RWPE2 (cell line): ENCODE measurements around the gene CKAP5.

Source experiments
- ATAC-seq: fragments of 200-7000 bp; cut with Tn5 transposase; 3 replicates; pipeline ENCODE4 v1.9.1; 2021; ENCODE audit warnings: low read depth
- DNase-seq: peaks from one replicate; pipeline ENCODE4 v3.0.0-alpha.2; 2020; ENCODE audit warnings: low spot score
- H3K27ac ChIP-seq: fragments of 450-650 bp; 2 replicates; pipeline ENCODE4 v1.5.1; 2017; ENCODE audit warnings: mild to moderate bottlenecking; ENCODE audit not compliant: poor library complexity, severe bottlenecking
- H3K27me3 ChIP-seq: fragments of 250-450 bp; sonication (Bioruptor Pico); 2 replicates; pipeline ENCODE4 v1.5.1; 2021; ENCODE audit warnings: mild to moderate bottlenecking, moderate library complexity; ENCODE audit not compliant: insufficient read depth, poor library complexity, severe bottlenecking
- H3K36me3 ChIP-seq: fragments of 250-450 bp; sonication (Bioruptor Pico); 2 replicates; pipeline ENCODE4 v1.5.1; 2020; ENCODE audit warnings: low read depth, mild to moderate bottlenecking, moderate library complexity
- H3K4me1 ChIP-seq: fragments of 250-450 bp; sonication (Bioruptor Pico); 2 replicates; pipeline ENCODE4 v1.5.1; 2021; ENCODE audit warnings: mild to moderate bottlenecking, moderate library complexity; ENCODE audit not compliant: insufficient read depth, poor library complexity, severe bottlenecking
- H3K4me3 ChIP-seq: fragments of 250-450 bp; sonication (Bioruptor Pico); 2 replicates; pipeline ENCODE4 v1.5.1; 2021; ENCODE audit warnings: mild to moderate bottlenecking, moderate library complexity; ENCODE audit not compliant: severe bottlenecking
- H3K9me3 ChIP-seq: fragments of 250-450 bp; sonication (Bioruptor Pico); 2 replicates; pipeline ENCODE4 v1.5.1; 2021; ENCODE audit warnings: mild to moderate bottlenecking, moderate library complexity; ENCODE audit not compliant: severe bottlenecking
- TF ChIP-seq, protein P1 (sequence below): fragments of 450-650 bp; IDR thresholded peaks from one replicate; pipeline ENCODE4 v1.5.1; 2017; ENCODE audit warnings: mild to moderate bottlenecking, moderate library complexity; ENCODE audit not compliant: poor library complexity, severe bottlenecking

The CKAP5 gene

DNA sequence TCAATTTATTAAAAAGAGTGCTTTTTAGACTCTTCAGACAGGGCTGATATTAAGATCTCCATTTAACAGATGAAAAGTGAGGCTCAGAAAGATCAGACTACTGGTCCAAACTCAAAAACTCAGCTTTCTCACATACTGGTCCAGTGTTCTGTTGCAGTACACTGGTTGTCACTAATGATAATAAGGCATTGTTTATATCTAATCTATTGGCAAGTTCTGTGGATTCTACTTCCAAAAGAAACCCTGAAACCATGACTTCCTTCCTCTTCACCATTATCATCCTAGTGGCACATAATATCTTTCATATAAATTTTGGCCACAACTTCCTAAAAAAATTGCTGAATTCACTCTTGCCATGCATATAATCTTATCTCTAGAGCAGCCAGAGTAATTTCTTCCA, 90.1 kb downstream of the CKAP5 start:
- no peaks in the 10 kb centered on the region for H3K4me1 ChIP-seq
- H3K36me3 ChIP-seq = peaks cover 94% of the 10 kb centered on the region
- no peaks in the 10 kb centered on the region for H3K27me3 ChIP-seq
- H3K27ac ChIP-seq = no peak overlapping the region
- TF ChIP-seq, protein P1, sequence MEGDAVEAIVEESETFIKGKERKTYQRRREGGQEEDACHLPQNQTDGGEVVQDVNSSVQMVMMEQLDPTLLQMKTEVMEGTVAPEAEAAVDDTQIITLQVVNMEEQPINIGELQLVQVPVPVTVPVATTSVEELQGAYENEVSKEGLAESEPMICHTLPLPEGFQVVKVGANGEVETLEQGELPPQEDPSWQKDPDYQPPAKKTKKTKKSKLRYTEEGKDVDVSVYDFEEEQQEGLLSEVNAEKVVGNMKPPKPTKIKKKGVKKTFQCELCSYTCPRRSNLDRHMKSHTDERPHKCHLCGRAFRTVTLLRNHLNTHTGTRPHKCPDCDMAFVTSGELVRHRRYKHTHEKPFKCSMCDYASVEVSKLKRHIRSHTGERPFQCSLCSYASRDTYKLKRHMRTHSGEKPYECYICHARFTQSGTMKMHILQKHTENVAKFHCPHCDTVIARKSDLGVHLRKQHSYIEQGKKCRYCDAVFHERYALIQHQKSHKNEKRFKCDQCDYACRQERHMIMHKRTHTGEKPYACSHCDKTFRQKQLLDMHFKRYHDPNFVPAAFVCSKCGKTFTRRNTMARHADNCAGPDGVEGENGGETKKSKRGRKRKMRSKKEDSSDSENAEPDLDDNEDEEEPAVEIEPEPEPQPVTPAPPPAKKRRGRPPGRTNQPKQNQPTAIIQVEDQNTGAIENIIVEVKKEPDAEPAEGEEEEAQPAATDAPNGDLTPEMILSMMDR = no peak
- H3K9me3 ChIP-seq = no peaks in the 10 kb centered on the region
- DNase-seq (no peak), ATAC-seq (no peak)
- H3K4me3 ChIP-seq = no peak overlapping the region

GRCh38 chr11:46747150-46747549, 98.9 kb downstream of the CKAP5 start:
- TF ChIP-seq, protein P1 = no peak

DNA sequence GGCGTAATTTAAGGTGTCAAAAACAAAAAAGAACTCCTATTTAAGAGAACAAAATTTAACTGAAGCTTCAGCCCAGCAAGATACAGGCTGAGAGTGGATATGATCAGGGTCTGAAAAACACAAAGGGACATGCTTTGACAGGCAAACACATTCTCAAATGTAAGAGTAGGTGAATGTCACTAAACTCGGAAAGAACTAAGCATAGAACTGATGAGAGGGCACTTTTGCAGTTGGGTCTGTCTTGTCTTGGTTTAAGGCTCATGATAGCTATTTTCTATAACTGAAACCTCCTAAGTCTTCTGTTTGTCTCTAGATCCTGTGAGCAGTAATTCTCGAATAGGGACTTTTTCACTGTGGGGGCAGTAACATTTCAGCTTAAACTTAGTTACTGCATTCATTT, 100.1 kb downstream of the CKAP5 start:
- ATAC-seq (no peak), DNase-seq (no peak)
- H3K9me3 ChIP-seq = no peaks in the 10 kb centered on the region
- TF ChIP-seq, protein P1 = no peak
- peaks cover 95% of the 10 kb centered on the region for H3K36me3 ChIP-seq
- no peaks in the 10 kb centered on the region for H3K27me3 ChIP-seq
- H3K27ac ChIP-seq = no peak overlapping the region
- H3K4me3 ChIP-seq = no peak overlapping the region
- no peaks in the 10 kb centered on the region for H3K4me1 ChIP-seq

More at GRCh38 chr11:46747150-46747549, 98.9 kb downstream of the CKAP5 start:
- ATAC-seq (no peak), DNase-seq (no peak)
- H3K36me3 ChIP-seq = peaks cover 96% of the 10 kb centered on the region
- H3K27ac ChIP-seq = no peak overlapping the region
- H3K4me1 ChIP-seq = no peaks in the 10 kb centered on the region
- no peaks in the 10 kb centered on the region for H3K9me3 ChIP-seq
- no peak overlapping the region for H3K4me3 ChIP-seq
- no peaks in the 10 kb centered on the region for H3K27me3 ChIP-seq

DNA sequence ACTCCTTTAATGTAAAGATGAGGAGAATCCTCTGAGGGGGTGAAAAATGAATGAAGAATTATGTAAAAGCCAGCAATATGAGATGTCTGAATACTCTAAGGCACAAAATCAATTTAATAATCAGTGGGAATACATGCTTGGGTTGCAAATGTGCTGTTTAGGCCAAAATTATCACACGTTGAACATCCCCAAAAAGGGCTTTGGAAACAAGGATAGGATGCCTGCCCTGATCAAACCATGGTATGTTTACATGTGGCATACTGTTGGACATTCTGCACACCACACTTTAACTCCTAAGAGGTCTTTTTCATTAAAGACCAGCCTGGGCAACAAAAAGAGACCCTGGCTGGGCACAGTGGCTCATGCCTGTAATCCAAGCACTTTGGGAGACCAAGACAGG, 100.8 kb downstream of the CKAP5 start:
- H3K36me3 ChIP-seq = peaks cover 93% of the 10 kb centered on the region
- H3K4me3 ChIP-seq = no peak overlapping the region
- no peaks in the 10 kb centered on the region for H3K9me3 ChIP-seq
- TF ChIP-seq, protein P1 = no peak
- ATAC-seq = no peak
- H3K4me1 ChIP-seq = no peaks in the 10 kb centered on the region
- no peak for DNase-seq
- no peaks in the 10 kb centered on the region for H3K27me3 ChIP-seq
- H3K27ac ChIP-seq = no peak overlapping the region

DNA sequence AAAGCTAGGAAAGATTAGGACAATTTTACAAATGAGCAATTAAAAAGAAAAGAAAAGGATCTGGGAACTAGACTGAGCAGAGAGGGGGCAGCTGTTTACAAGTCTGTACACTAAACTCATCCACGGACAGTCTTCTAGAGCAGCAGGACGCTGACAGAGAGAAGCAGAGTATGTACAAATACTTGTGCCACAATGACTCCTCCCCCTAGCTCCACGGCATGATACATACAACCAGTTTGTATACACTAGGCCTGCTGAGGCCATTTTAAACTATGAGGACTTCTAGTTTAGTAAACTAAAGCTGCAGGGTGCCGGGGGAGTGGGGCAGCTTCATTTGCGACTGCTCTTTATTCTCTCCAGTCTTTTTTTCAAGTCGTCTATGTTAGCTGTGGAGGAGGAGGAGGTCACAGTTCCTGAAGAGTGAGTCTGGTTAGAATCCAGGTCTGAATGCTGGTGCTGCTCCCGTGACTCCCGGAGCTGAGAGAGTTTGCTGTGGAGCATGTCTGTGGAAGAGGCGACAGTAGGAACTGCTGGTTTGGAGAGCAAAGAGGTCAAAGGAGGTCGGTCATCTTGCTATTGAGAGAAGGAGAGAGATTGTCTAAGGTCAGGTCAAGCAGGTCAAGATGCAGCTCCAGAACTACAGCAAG, 102.3 kb downstream of the CKAP5 start:
- DNase-seq = no peak
- Histone ChIP-seq H3K4me3 (no peak overlapping the region), H3K27me3 (no peaks in the 10 kb centered on the region), H3K4me1 (no peaks in the 10 kb centered on the region), H3K36me3 (peaks cover 78% of the 10 kb centered on the region), H3K27ac (no peak overlapping the region), H3K9me3 (no peaks in the 10 kb centered on the region)
- TF ChIP-seq, protein P1 = no peak
- ATAC-seq = no peak
